ENCODE data around the gene HSD11B2.

GRCh38 chr16:67394155-67395104 lies 36.5 kb upstream of the HSD11B2 start:
- TF ChIP-seq CTCF (IDR thresholded peaks at IDR 0.05 in 8 of 11, conservative IDR thresholded peaks at IDR 0.05 in 3 of 11) (peak in 1 of 11 experiments; percentile 14), POLR2A (IDR thresholded peaks at IDR 0.05) (no peak)

All from spleen (tissue), 7 donors.